Transverse colon (tissue), 4 donors: ENCODE results near the gene MED27. TPM values are rescaled to one million over a fixed set of nuclear protein-coding genes. Genes with fewer than 3 reads are reported as not detected.

Experiments used
- DNase-seq: peaks from one replicate; pipeline ENCODE4 v3.0.0-alpha.2; 2019
- H3K27ac ChIP-seq, 4 donors: fragments of 200-600 bp; sonication (generic); 2 replicates each; pipeline ENCODE4 v1.5.1; 2016 to 2018; ENCODE audit warnings: inconsistent platforms in 4 of 4
- H3K27me3 ChIP-seq: fragments of 200-600 bp; sonication (generic); 2 replicates; pipeline ENCODE4 v1.5.1; 2017; ENCODE audit warnings: inconsistent platforms
- H3K36me3 ChIP-seq, 4 donors: fragments of 200-600 bp; sonication (generic); 2 replicates each; pipeline ENCODE4 v1.5.1; 2017 to 2019; ENCODE audit warnings: inconsistent platforms in 4 of 4
- H3K4me1 ChIP-seq, 4 donors: fragments of 200-600 bp; sonication (generic); 2 replicates each; pipeline ENCODE4 v1.5.1; 2017 to 2020; ENCODE audit warnings: inconsistent platforms in 4 of 4
- H3K4me3 ChIP-seq, 4 donors: fragments of 200-600 bp; sonication (generic); 1 replicate in 1 of 4; 2 replicates in 3 of 4; pipeline versions ENCODE4 v1.5.1 to v1.6.1; 2017 to 2019; ENCODE audit warnings: inconsistent platforms in 4 of 4
- H3K9me3 ChIP-seq, 2 donors: fragments of 200-600 bp; sonication (generic); 2 replicates each; pipeline ENCODE4 v1.5.1; 2017 to 2019; ENCODE audit warnings: inconsistent platforms in 2 of 2
- CTCF ChIP-seq, 5 experiments: fragments of 200-600 bp in 3 of 5; fragments of 450-650 bp in 2 of 5; sonication (generic) in 3 of 5; IDR thresholded peaks; 1 replicate in 2 of 5; 2 replicates in 3 of 5; pipeline ENCODE4 v1.5.1; 2016 to 2017; ENCODE audit warnings: antibody characterized with exemption in 5 of 5, inconsistent platforms in 3 of 5, mild to moderate bottlenecking in 2 of 5, moderate library complexity in 1 of 5
- EP300 ChIP-seq: sonication (generic); formaldehyde crosslinking; IDR thresholded peaks from one replicate; pipeline ENCODE4 v1.6.1; 2017; ENCODE audit warnings: antibody characterized with exemption, low read depth
- POLR2A ChIP-seq: fragments of 450-650 bp; IDR thresholded peaks from one replicate; pipeline ENCODE4 v1.6.1; 2016; ENCODE audit warnings: antibody characterized with exemption, mild to moderate bottlenecking, moderate library complexity
- POLR2AphosphoS5 ChIP-seq, 3 donors: sonication (generic); formaldehyde crosslinking; IDR thresholded peaks; one replicate each; pipeline ENCODE4 v1.6.1; 2016; ENCODE audit warnings: antibody characterized with exemption in 3 of 3
- WGBS, 2 donors: methylation state at CpG; one replicate each; pipeline ENCODE4 v1.1.5; 2018; ENCODE audit warnings: low coverage in 1 of 2; 5-methylcytosine and 5-hydroxymethylcytosine counted together
- in situ Hi-C, 4 donors: fragments of 200-750 bp; cut with MboI; loops; one replicate each; pipeline versions ENCODE4 v1.15.0 to v1.15.1; 2017; ENCODE audit warnings: low sequenced_read_pairs in 3 of 4, low pct_ligation_motif_present in 1 of 4, low pct_unique_long_range_greater_than_20kb in 1 of 4
- intact Hi-C: fragments of 100-400 bp; cut with DNase I; formaldehyde crosslinking; loops from one replicate; pipeline ENCODE4 v1.15.1; 2023; ENCODE audit warnings: low total_unique reads
- total RNA-seq, 4 donors: library from RNA; depleted of rRNA; stranded (reverse); fragments of >200 nt; gene quantifications; one replicate each; pipeline ENCODE4 v1.1.0, GENCODE V29; 2016

The MED27 gene
- total RNA-seq, 4 donors from 2014 or later, result 2.6 to 12.6 (median 7.1) TPM

- 96 to 100% methylated on average over 2 to 4 of the region's 4 CpGs for WGBS, 2 donors
- in situ Hi-C loops (no loop called here), intact Hi-C loops (no loop called here)
Measured at GRCh38 chr9:132001567-132001966, 78.1 kb downstream of the MED27 start.

GRCh38 chr9:132000659-132001058 is 79.0 kb downstream of the MED27 start:
- TF ChIP-seq POLR2A (no peak), EP300 (no peak), POLR2AphosphoS5 (IDR thresholded peaks at IDR 0.05) (no peak), CTCF (IDR thresholded peaks at IDR 0.05) (no peak)
- DNase-seq, result no peak
- WGBS, 2 donors, result 97 to 100% methylated on average over 2 to 3 of the region's 3 CpGs
- Histone ChIP-seq H3K9me3 (no peaks in the 10 kb centered on the region), H3K4me3 (no peak overlapping the region), H3K27ac (no peak overlapping the region), H3K27me3 (no peaks in the 10 kb centered on the region), H3K4me1 (no peaks in the 10 kb centered on the region), H3K36me3 (no peaks in the 10 kb centered on the region)
- intact Hi-C loops, result no loop called here
- in situ Hi-C loops, result no loop called here

More at GRCh38 chr9:132001567-132001966, 78.1 kb downstream of the MED27 start:
- TF ChIP-seq POLR2AphosphoS5 (IDR thresholded peaks at IDR 0.05), result no peak
- TF ChIP-seq EP300, result no peak
- no peak for TF ChIP-seq CTCF (IDR thresholded peaks at IDR 0.05)
- TF ChIP-seq POLR2A, result no peak
- Histone ChIP-seq H3K27me3 (no peaks in the 10 kb centered on the region), H3K4me3 (no peak overlapping the region), H3K27ac (no peak overlapping the region), H3K36me3 (no peaks in the 10 kb centered on the region), H3K4me1 (peaks cover 0 to 4% (median 0%) of the 10 kb centered on the region in 4 donors), H3K9me3 (no peaks in the 10 kb centered on the region)
- no peak for DNase-seq

GRCh38 chr9:131999692-132000551 is 79.7 kb downstream of the MED27 start:
- in situ Hi-C loops, result no loop called here
- no peak for DNase-seq
- Histone ChIP-seq H3K4me3 (no peak overlapping the region), H3K36me3 (no peaks in the 10 kb centered on the region), H3K9me3 (no peaks in the 10 kb centered on the region), H3K27me3 (no peaks in the 10 kb centered on the region), H3K4me1 (no peaks in the 10 kb centered on the region), H3K27ac (no peak overlapping the region)
- intact Hi-C loops, result no loop called here
- TF ChIP-seq POLR2AphosphoS5 (IDR thresholded peaks at IDR 0.05) (no peak), POLR2A (no peak)
- WGBS, 2 donors, result 71 to 78% methylated on average over 4 of the region's 4 CpGs

- DNase-seq, result no peak
- H3K4me3 ChIP-seq, result no peak overlapping the region
- in situ Hi-C loops, result no loop called here
- no peaks in the 10 kb centered on the region for H3K4me1 ChIP-seq
- H3K27ac ChIP-seq, result no peak overlapping the region
- no peaks in the 10 kb centered on the region for H3K27me3 ChIP-seq
- intact Hi-C loops, result no loop called here
- no peaks in the 10 kb centered on the region for H3K9me3 ChIP-seq
- no peaks in the 10 kb centered on the region for H3K36me3 ChIP-seq
- TF ChIP-seq POLR2A (no peak), EP300 (no peak), POLR2AphosphoS5 (IDR thresholded peaks at IDR 0.05) (no peak), CTCF (IDR thresholded peaks at IDR 0.05) (no peak)
- WGBS, 2 donors, result 63 to 89% methylated on average over 2 to 7 of the region's 7 CpGs
Measured at GRCh38 chr9:131997779-131998178, 81.9 kb downstream of the MED27 start.
